B cell (primary cell): ENCODE data around the gene LRRC8D. TPM values are rescaled to one million over a fixed set of nuclear protein-coding genes. Genes with fewer than 3 reads are reported as not detected.

Experiments
- ATAC-seq: fragments of 200-7000 bp; cut with Tn5 transposase; one replicate; pipeline ENCODE4 v1.10.0; 2021; ENCODE audit warnings: low read depth, mild to moderate bottlenecking, moderate number of reproducible peaks, moderate library complexity
- CTCF ChIA-PET: fragments of 350-600 bp; sonication (Branson Sonifier 250); formaldehyde crosslinking; loops from one replicate; lab custom pipeline; 2021; ENCODE audit warnings: antibody characterized with exemption, inconsistent platforms; lab: Charles Lee
- POLR2A ChIA-PET: fragments of 350-600 bp; sonication (Branson Sonifier 250); formaldehyde crosslinking; loops from one replicate; lab custom pipeline; 2021; ENCODE audit warnings: antibody characterized with exemption; lab: Charles Lee
- DNase-seq: peaks from one replicate; pipeline ENCODE4 v3.0.0; 2013
- H2AFZ ChIP-seq: 2 replicates; pipeline ENCODE4 v1.6.1; 2012; ENCODE audit warnings: mild to moderate bottlenecking, low read depth, low read length; ENCODE audit not compliant: insufficient read depth, poor library complexity, severe bottlenecking
- H3K27ac ChIP-seq, 2 donors: 1 replicate in 1 of 2; 2 replicates in 1 of 2; pipeline ENCODE4 v1.5.1; 2012 to 2013; ENCODE audit warnings: low read length in 2 of 2, mild to moderate bottlenecking in 2 of 2, moderate library complexity in 1 of 2
- H3K27me3 ChIP-seq, 4 experiments: fragments of 200-600 bp in 1 of 4; sonication (generic) in 1 of 4; replicated peaks in 1 of 4; 1 replicate in 2 of 4; 2 replicates in 2 of 4; pipeline versions ENCODE4 v1.6.1 to v1.7.0; 2013 to 2016; ENCODE audit warnings: low read length in 3 of 4, mild to moderate bottlenecking in 2 of 4, mixed read lengths in 1 of 4, moderate library complexity in 1 of 4; ENCODE audit not compliant: insufficient read depth in 4 of 4, control insufficient read depth in 3 of 4; ENCODE audit errors: control extremely low read depth in 1 of 4
- H3K36me3 ChIP-seq, 2 experiments: replicated peaks in 1 of 2; 1 replicate in 1 of 2; 2 replicates in 1 of 2; pipeline versions ENCODE4 v1.6.1 to v1.7.1; 2013; ENCODE audit warnings: low read length in 1 of 2; ENCODE audit not compliant: insufficient read depth in 2 of 2, control insufficient read depth in 1 of 2; ENCODE audit errors: control extremely low read depth in 1 of 2, extremely low read depth in 1 of 2
- H3K4me1 ChIP-seq, 2 donors: fragments of 200-600 bp in 1 of 2; sonication (generic) in 1 of 2; 1 replicate in 1 of 2; 2 replicates in 1 of 2; pipeline versions ENCODE4 v1.5.1 to v1.6.1; 2013 to 2017; ENCODE audit warnings: low read length in 2 of 2; ENCODE audit not compliant: control insufficient read depth in 2 of 2, insufficient read depth in 2 of 2
- H3K4me2 ChIP-seq: replicated peaks from 2 replicates; pipeline ENCODE3; 2012; ENCODE audit warnings: mild to moderate bottlenecking, low read depth, low read length; ENCODE audit not compliant: poor library complexity, severe bottlenecking
- H3K4me3 ChIP-seq, 5 experiments: fragments of 200-600 bp in 1 of 5; sonication (generic) in 1 of 5; 1 replicate in 3 of 5; 2 replicates in 2 of 5; pipeline versions ENCODE4 v1.5.1 to v1.7.0; 2011 to 2016; ENCODE audit warnings: low read length in 4 of 5, mild to moderate bottlenecking in 4 of 5, low read depth in 2 of 5, control low read depth in 1 of 5, moderate library complexity in 1 of 5; ENCODE audit not compliant: insufficient read depth in 1 of 5; ENCODE audit errors: control extremely low read depth in 1 of 5, extremely low read depth in 1 of 5
- H3K79me2 ChIP-seq: fragments of 200-600 bp; sonication (generic); one replicate; pipeline ENCODE4 v1.6.0; 2016; ENCODE audit warnings: low read length; ENCODE audit not compliant: control insufficient read depth, insufficient read depth
- H3K9ac ChIP-seq: fragments of 200-600 bp; sonication (generic); 2 replicates; pipeline ENCODE4 v1.6.1; 2017; ENCODE audit warnings: mild to moderate bottlenecking, low read length, moderate library complexity
- H3K9me3 ChIP-seq, 3 donors: one replicate each; pipeline versions ENCODE4 v1.6.1 to v1.7.1; 2013; ENCODE audit warnings: low read length in 2 of 3; ENCODE audit not compliant: control insufficient read depth in 2 of 3, insufficient read depth in 1 of 3; ENCODE audit errors: control extremely low read depth in 1 of 3
- H4K20me1 ChIP-seq: 2 replicates; pipeline ENCODE4 v1.6.0; 2012; ENCODE audit warnings: mild to moderate bottlenecking, low read length; ENCODE audit not compliant: insufficient read depth, control insufficient read depth, poor library complexity, severe bottlenecking
- H3K27ac Mint-ChIP-seq: one replicate; pipeline ENCODE4 v1.8.0; 2021; ENCODE audit warnings: mixed read lengths
- H3K27me3 Mint-ChIP-seq: one replicate; pipeline ENCODE4 v1.8.0; 2021; ENCODE audit warnings: mixed read lengths
- H3K4me1 Mint-ChIP-seq: one replicate; pipeline ENCODE4 v1.8.0; 2021; ENCODE audit warnings: mixed read lengths
- H3K4me3 Mint-ChIP-seq: one replicate; pipeline ENCODE4 v1.8.0; 2021; ENCODE audit warnings: mixed read lengths
- H3K9me3 Mint-ChIP-seq: one replicate; pipeline ENCODE4 v1.8.0; 2022; ENCODE audit warnings: mixed read lengths; ENCODE audit not compliant: insufficient read depth
- EZH2 ChIP-seq: IDR thresholded peaks from 2 replicates; pipeline ENCODE4 v1.6.1; 2012; ENCODE audit warnings: borderline replicate concordance, low read depth, mild to moderate bottlenecking, moderate library complexity, low read length; ENCODE audit not compliant: insufficient read depth, poor library complexity, severe bottlenecking
- WGBS: methylation state at CpG from one replicate; pipeline ENCODE4 v1.1.5; 2013; ENCODE audit warnings: missing lambda C conversion rate; ENCODE audit not compliant: insufficient coverage; 5-methylcytosine and 5-hydroxymethylcytosine counted together
- intact Hi-C: fragments of 100-400 bp; cut with micrococcal nuclease; formaldehyde crosslinking; loops from one replicate; pipeline ENCODE4 v1.10.0; 2022
- polyA plus RNA-seq: library from polyadenylated mRNA; depleted of rRNA; stranded (reverse); fragments of >200 nt; gene quantifications from 2 replicates; pipeline ENCODE4 v1.2.3, GENCODE V29; 2012
- total RNA-seq, 2 donors: library from RNA; stranded (reverse); fragments of 120-200 nt in 1 of 2; gene quantifications; 1 replicate in 1 of 2; 2 replicates in 1 of 2; pipeline versions ENCODE4 v1.2.3 to v1.2.4, GENCODE V29; 2013 to 2022
- TF ChIP-seq, protein P1 (sequence below): fragments of 200-600 bp; IDR thresholded peaks from one replicate; pipeline ENCODE4 v1.8.0; 2022; ENCODE audit warnings: antibody characterized with exemption, mild to moderate bottlenecking

Gene LRRC8D
- total and polyA plus RNA-seq, 2 donors (not counting 1 experiment from before 2014, with no cell fraction given), result 23.7 to 47.0 TPM

DNA sequence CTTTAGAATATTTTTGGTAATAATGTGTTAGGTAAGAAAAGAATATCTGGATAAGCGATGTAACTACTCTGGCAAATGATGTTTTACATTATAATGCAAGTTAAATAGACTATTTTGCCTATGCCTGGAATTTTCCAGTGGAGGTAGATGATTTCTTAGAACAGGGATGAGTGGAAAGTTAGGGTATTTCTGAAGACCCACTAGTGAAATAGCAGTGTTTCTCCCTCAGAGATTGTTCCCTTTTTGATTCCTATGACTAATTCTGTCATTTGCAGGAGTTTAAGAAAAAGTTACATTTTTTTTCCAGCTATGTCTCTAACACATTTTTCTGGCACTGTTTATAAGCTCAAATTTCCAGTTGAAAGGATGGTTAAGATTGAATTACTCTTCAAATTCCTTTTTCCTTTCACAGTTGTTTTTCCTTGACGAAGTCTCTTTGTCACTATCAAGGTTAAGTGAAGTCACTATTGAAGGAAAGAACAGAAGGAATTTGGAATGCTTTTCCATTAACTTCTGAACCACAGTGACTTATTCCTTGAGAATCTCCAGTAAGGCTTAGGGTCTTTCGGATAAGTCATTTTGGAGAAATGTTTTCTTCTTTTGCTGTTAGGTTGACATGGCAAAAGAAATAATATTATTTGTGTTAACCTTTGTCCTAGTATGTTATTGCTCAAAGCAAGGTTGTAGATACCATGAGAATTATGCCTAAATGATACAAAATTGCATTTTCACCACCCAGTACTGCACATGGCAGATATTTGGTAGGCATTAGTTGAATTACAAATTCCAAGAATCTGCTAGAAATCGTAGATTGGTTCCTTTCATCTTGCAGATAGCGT is 131.2 kb downstream of the LRRC8D start:
- Histone ChIP-seq H3K4me2 (no peak overlapping the region), H3K79me2 (no peaks in the 10 kb centered on the region), H3K4me1 (peaks cover under 1 to 4% of the 10 kb centered on the region in 2 donors), H3K9ac (no peak overlapping the region), H3K9me3 (no peaks in the 10 kb centered on the region), H3K27me3 (no peaks in the 10 kb centered on the region), H2AFZ (no peak overlapping the region), H3K27ac (no peak overlapping the region), H3K36me3 (no peaks in the 10 kb centered on the region), H3K4me3 (no peak overlapping the region), H4K20me1 (no peaks in the 10 kb centered on the region)
- DNase-seq (no peak), ATAC-seq (no peak)
- ChIA-PET CTCF (interaction anchor here (0.7 to 1.1 kb wide), 4 partner anchors 36 to 171 kb away, joined by 3 to 4 read pairs (median 4); no protein-coding TSS in a partner anchor), POLR2A (no interaction called here)
- WGBS, result no CpG with 5 or more reads among the region's 5 CpGs
- Mint-ChIP-seq H3K4me3 (no peak overlapping the region), H3K27me3 (no peaks in the 10 kb centered on the region), H3K4me1 (peaks cover 9% of the 10 kb centered on the region), H3K9me3 (no peaks in the 10 kb centered on the region), H3K27ac (no peak overlapping the region)
- intact Hi-C loops, result no loop called here
- TF ChIP-seq, protein P1, sequence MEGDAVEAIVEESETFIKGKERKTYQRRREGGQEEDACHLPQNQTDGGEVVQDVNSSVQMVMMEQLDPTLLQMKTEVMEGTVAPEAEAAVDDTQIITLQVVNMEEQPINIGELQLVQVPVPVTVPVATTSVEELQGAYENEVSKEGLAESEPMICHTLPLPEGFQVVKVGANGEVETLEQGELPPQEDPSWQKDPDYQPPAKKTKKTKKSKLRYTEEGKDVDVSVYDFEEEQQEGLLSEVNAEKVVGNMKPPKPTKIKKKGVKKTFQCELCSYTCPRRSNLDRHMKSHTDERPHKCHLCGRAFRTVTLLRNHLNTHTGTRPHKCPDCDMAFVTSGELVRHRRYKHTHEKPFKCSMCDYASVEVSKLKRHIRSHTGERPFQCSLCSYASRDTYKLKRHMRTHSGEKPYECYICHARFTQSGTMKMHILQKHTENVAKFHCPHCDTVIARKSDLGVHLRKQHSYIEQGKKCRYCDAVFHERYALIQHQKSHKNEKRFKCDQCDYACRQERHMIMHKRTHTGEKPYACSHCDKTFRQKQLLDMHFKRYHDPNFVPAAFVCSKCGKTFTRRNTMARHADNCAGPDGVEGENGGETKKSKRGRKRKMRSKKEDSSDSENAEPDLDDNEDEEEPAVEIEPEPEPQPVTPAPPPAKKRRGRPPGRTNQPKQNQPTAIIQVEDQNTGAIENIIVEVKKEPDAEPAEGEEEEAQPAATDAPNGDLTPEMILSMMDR, result no peak
- no peak for TF ChIP-seq EZH2

DNA sequence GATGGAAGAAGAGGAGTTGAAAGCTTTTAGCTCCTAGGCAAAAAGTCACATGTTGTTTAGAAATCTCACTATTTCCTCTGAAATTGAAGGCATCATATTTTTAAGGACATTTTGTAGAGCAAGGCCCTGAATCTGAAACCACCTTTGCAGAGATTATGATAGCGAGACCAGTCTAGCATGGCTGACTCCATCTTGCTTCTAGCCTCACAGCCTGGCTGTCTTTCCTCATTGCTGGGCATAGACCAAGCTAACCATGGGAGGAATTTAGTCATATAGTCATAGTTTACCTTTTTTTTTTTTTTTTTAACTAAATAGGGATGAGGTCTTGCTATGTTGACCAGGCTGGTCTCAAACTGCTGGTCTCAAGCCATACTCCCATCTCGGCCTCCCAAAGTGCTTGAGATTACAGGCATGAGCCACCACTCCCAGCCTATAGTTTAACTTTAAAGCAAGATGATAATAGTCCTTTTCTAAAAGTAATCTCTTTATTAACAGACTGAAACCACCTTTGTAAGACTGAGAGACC is 131.8 kb downstream of the LRRC8D start:
- TF ChIP-seq EZH2, result no peak
- TF ChIP-seq, protein P1, result no peak
- Histone ChIP-seq H3K9ac (no peak overlapping the region), H3K27me3 (no peaks in the 10 kb centered on the region), H2AFZ (no peak overlapping the region), H3K27ac (no peak overlapping the region), H3K36me3 (no peaks in the 10 kb centered on the region), H4K20me1 (no peaks in the 10 kb centered on the region), H3K9me3 (no peaks in the 10 kb centered on the region), H3K4me2 (no peak overlapping the region), H3K79me2 (no peaks in the 10 kb centered on the region), H3K4me1 (peaks cover 3 to 8% of the 10 kb centered on the region in 2 donors), H3K4me3 (no peak overlapping the region)
- Mint-ChIP-seq H3K27me3 (no peaks in the 10 kb centered on the region), H3K4me1 (peaks cover 13% of the 10 kb centered on the region), H3K27ac (no peak overlapping the region), H3K9me3 (no peaks in the 10 kb centered on the region), H3K4me3 (no peak overlapping the region)
- POLR2A ChIA-PET, result no interaction called here
- WGBS, result no CpG with 5 or more reads among the region's 2 CpGs
- CTCF ChIA-PET, result interaction anchor here (0.7 to 1.1 kb wide), 4 partner anchors 36 to 172 kb away, joined by 3 to 4 read pairs (median 4); no protein-coding TSS in a partner anchor
- intact Hi-C loops, result loop anchor here (1.0 kb wide), 1 partner anchor 148 kb away; no protein-coding TSS in a partner anchor
- no peak for DNase-seq
- no peak for ATAC-seq
